ENCODE results near the gene AK1. TPM values are rescaled to one million over a fixed set of nuclear protein-coding genes. Genes with fewer than 3 reads are reported as not detected.

Gene AK1
- total RNA-seq, 2 experiments from 2014 or later = 12.1 to 14.8 TPM

DNA sequence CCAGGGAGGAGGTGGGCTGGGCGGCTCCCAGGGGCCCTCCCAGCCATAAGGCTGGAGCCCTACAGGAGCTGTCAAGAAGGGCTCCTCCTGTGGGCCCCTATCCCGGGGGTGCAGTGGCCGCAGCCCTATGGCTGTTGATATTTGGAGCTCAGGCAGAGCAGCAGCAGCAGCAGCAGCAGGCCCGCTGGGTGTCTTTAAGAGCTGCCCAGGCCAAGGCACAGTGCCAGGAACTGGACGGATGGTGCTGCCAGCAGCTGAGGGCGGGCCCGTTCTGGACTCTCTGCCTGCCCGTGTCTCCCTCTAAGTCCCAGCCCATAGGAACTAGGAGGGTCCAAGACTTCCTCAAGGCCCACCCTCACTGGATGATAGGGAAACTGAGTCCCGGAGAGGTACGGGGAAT is 3.6 kb downstream of the AK1 start:
- intact Hi-C loops (cut with micrococcal nuclease) = no loop called here
- Mint-ChIP-seq H3K27ac (no peak overlapping the region), H3K9me3 (no peaks in the 10 kb centered on the region), H3K27me3 (peaks cover 7% of the 10 kb centered on the region), H3K36me3 (ENCODE audit: low read depth) (no peaks in the 10 kb centered on the region), H3K4me1 (ENCODE audit: low read depth) (peaks cover 5% of the 10 kb centered on the region), H3K4me3 (no peak overlapping the region)
- no peak for ATAC-seq
- TF ChIP-seq, protein P1, sequence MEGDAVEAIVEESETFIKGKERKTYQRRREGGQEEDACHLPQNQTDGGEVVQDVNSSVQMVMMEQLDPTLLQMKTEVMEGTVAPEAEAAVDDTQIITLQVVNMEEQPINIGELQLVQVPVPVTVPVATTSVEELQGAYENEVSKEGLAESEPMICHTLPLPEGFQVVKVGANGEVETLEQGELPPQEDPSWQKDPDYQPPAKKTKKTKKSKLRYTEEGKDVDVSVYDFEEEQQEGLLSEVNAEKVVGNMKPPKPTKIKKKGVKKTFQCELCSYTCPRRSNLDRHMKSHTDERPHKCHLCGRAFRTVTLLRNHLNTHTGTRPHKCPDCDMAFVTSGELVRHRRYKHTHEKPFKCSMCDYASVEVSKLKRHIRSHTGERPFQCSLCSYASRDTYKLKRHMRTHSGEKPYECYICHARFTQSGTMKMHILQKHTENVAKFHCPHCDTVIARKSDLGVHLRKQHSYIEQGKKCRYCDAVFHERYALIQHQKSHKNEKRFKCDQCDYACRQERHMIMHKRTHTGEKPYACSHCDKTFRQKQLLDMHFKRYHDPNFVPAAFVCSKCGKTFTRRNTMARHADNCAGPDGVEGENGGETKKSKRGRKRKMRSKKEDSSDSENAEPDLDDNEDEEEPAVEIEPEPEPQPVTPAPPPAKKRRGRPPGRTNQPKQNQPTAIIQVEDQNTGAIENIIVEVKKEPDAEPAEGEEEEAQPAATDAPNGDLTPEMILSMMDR (IDR thresholded peaks at IDR 0.05) = no peak
- CTCF ChIA-PET = interaction anchor here (0.9 to 1.1 kb wide), 4 partner anchors 8 to 139 kb away, joined by 3 to 5 read pairs (median 3); partner anchors contain the start of gene TOR2A
- no peak for DNase-seq
- POLR2A ChIA-PET = interaction anchor here (1.4 kb wide), 1 partner anchor 9 kb away, joined by 4 read pairs; no protein-coding TSS in a partner anchor

DNA sequence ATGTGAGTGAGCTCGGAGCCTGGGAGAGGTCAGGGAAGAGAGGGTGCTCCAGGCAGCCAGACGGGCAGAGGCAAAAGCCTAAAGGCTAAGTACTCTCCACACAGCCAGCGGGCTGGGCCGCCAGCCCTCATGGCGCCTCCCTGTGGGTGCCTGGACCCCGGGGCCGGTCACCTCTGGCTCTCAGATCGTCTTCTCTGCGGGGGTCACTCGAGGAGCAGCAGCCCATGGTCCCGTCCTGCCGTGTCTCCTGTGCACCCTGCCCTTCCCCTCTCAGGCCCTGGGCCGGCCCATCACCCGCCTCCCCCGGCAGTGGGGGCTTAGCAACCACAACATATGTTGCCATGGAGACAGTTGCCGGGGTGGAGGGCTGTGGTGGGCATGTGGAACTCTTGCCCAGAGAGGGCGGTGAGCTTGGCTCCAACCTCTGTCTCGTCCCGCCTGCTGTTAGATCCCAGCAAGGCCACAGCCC is 4.2 kb downstream of the AK1 start:
- Mint-ChIP-seq H3K9me3 (no peaks in the 10 kb centered on the region), H3K36me3 (ENCODE audit: low read depth) (no peaks in the 10 kb centered on the region), H3K4me3 (no peak overlapping the region), H3K4me1 (ENCODE audit: low read depth) (peaks cover 3% of the 10 kb centered on the region), H3K27ac (no peak overlapping the region), H3K27me3 (peaks cover 7% of the 10 kb centered on the region)
- ATAC-seq (no peak), DNase-seq (no peak)
- POLR2A ChIA-PET = interaction anchor here (0.6 to 1.9 kb wide), 3 partner anchors 8 to 68 kb away, joined by 3 to 9 read pairs (median 4); partner anchors contain the start of gene ENG
- intact Hi-C loops (cut with micrococcal nuclease) = no loop called here
- TF ChIP-seq, protein P1 (IDR thresholded peaks at IDR 0.05) = no peak
- CTCF ChIA-PET = interaction anchor here (0.8 to 1.2 kb wide), 4 partner anchors 9 to 138 kb away, joined by 3 to 5 read pairs (median 4); partner anchors contain the start of gene TOR2A

DNA sequence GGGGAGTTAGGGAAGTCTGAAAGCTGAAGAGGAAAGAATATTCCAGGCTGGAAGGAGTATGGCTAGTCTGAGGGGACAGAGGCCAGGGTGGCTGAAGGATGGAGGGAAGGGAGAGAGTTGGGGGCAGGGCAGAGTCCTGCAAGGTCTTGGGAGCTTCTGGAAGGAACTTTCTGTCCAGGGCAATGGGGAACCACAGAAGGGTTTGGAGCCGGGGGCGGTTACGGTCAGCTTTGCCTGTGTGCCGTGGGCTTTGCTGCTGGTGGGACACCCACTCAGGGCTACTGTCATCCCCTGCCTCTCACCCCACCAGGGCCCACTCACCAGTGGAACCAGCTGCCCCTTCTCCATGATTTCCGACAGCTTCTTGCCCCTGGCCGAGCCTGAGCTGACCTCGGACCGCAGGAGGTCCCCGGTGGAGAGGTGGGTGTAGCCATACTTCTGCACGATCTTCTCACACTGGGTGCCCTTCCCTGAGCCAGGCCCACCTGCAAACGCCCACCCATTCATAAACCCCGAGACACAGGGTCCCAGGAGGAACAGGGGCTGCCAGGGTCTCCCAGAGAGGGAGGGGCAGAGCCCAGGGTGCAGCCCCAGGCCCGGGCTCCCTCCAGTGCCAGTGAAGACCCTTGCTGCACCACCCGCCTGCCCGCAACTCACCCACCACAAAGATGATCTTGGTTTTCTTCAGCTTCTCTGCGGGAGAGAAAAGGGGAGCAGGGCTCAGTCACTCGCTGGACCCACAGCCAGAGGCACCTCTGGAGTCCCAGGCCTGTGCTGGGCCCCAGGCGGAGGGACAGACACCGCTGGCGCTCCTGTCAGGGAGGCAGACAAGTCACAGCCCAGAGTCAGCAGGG is 4.9 kb downstream of the AK1 start:
- H3K36me3 Mint-ChIP-seq (ENCODE audit: low read depth) = no peaks in the 10 kb centered on the region
- TF ChIP-seq, protein P1 (IDR thresholded peaks at IDR 0.05) = no peak
- no peak overlapping the region for H3K27ac Mint-ChIP-seq
- intact Hi-C loops (cut with micrococcal nuclease) = no loop called here
- H3K27me3 Mint-ChIP-seq = peaks cover 4% of the 10 kb centered on the region
- ATAC-seq (no peak), DNase-seq (no peak)
- CTCF ChIA-PET = interaction anchor here (0.8 to 3.8 kb wide), 7 partner anchors 9 to 138 kb away, joined by 3 to 33 read pairs (median 3); partner anchors contain the start of gene TOR2A
- H3K9me3 Mint-ChIP-seq = no peaks in the 10 kb centered on the region
- POLR2A ChIA-PET = interaction anchor here (0.6 to 1.9 kb wide), 5 partner anchors 8 to 104 kb away, joined by 3 to 9 read pairs (median 4); partner anchors contain the start of gene ENG
- H3K4me1 Mint-ChIP-seq (ENCODE audit: low read depth) = peaks cover 2% of the 10 kb centered on the region
- no peak overlapping the region for H3K4me3 Mint-ChIP-seq

DNA sequence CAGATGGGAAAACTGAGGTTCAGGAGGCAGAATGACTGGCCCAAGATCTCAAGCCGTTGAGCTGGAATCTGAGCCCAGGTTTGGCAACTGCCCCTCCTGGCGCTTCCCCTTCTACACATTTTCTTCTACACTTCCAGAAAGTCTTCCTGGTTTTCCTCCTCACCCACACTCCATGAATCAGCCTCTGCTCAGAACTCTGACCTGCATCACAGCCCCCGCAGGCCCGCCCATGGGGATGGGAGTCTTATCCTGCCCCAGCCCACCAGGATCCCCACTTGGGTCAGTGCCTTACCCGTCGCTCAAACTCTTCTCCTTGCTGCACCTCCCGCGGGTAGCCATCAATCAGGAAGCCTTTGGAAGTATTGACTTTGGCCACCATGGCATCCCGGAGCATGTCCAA is 5.9 kb downstream of the AK1 start:
- ATAC-seq = no peak
- CTCF ChIA-PET = interaction anchor here (1.2 to 9.2 kb wide), 8 partner anchors 8 to 138 kb away, joined by 3 to 107 read pairs (median 39); partner anchors contain the start of genes ENG and TOR2A

More for the DNA sequence above, 5.9 kb downstream of the AK1 start:
- TF ChIP-seq, protein P1 (IDR thresholded peaks at IDR 0.05) = no peak
- H3K4me1 Mint-ChIP-seq (ENCODE audit: low read depth) = no peaks in the 10 kb centered on the region
- no peaks in the 10 kb centered on the region for H3K36me3 Mint-ChIP-seq (ENCODE audit: low read depth)
- H3K27me3 Mint-ChIP-seq = no peaks in the 10 kb centered on the region
- POLR2A ChIA-PET = interaction anchor here (0.6 to 1.9 kb wide), 4 partner anchors 10 to 218 kb away, joined by 3 to 9 read pairs (median 4); partner anchors contain the start of gene ENG
- no peak overlapping the region for H3K4me3 Mint-ChIP-seq
- no peak overlapping the region for H3K27ac Mint-ChIP-seq
- intact Hi-C loops (cut with micrococcal nuclease) = no loop called here
- no peak for DNase-seq
- no peaks in the 10 kb centered on the region for H3K9me3 Mint-ChIP-seq
